ENCODE data around the gene ATP2A1.

DNA sequence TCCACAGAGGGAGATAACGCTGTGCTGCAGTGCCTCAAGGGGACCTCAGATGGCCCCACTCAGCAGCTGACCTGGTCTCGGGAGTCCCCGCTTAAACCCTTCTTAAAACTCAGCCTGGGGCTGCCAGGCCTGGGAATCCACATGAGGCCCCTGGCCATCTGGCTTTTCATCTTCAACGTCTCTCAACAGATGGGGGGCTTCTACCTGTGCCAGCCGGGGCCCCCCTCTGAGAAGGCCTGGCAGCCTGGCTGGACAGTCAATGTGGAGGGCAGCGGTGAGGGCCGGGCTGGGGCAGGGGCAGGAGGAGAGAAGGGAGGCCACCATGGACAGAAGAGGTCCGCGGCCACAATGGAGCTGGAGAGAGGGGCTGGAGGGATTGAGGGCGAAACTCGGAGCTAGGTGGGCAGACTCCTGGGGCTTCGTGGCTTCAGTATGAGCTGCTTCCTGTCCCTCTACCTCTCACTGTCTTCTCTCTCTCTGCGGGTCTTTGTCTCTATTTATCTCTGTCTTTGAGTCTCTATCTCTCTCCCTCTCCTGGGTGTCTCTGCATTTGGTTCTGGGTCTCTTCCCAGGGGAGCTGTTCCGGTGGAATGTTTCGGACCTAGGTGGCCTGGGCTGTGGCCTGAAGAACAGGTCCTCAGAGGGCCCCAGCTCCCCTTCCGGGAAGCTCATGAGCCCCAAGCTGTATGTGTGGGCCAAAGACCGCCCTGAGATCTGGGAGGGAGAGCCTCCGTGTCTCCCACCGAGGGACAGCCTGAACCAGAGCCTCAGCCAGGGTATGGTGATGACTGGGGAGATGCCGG lies 54.3 kb downstream of the ATP2A1 start:
- TF ChIP-seq, protein P1, sequence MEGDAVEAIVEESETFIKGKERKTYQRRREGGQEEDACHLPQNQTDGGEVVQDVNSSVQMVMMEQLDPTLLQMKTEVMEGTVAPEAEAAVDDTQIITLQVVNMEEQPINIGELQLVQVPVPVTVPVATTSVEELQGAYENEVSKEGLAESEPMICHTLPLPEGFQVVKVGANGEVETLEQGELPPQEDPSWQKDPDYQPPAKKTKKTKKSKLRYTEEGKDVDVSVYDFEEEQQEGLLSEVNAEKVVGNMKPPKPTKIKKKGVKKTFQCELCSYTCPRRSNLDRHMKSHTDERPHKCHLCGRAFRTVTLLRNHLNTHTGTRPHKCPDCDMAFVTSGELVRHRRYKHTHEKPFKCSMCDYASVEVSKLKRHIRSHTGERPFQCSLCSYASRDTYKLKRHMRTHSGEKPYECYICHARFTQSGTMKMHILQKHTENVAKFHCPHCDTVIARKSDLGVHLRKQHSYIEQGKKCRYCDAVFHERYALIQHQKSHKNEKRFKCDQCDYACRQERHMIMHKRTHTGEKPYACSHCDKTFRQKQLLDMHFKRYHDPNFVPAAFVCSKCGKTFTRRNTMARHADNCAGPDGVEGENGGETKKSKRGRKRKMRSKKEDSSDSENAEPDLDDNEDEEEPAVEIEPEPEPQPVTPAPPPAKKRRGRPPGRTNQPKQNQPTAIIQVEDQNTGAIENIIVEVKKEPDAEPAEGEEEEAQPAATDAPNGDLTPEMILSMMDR (IDR thresholded peaks at IDR 0.05; ENCODE audit: extremely low read depth in 1 of 2, insufficient read depth in 1 of 2, low read depth in 1 of 2, low read length in 2 of 2): no peak
- no peak for TF ChIP-seq GATA2 (IDR thresholded peaks at IDR 0.05; ENCODE audit: insufficient read depth, insufficient read length, low read depth, low read length)
- no peak for TF ChIP-seq JUN (IDR thresholded peaks at IDR 0.05; ENCODE audit: borderline replicate concordance, insufficient read depth, insufficient read length, low read depth)
- TF ChIP-seq POLR2AphosphoS5 (IDR thresholded peaks at IDR 0.05; ENCODE audit: insufficient read depth, low read depth, low read length): no peak
- no peak for TF ChIP-seq POLR2A (IDR thresholded peaks at IDR 0.05; ENCODE audit: low read depth, low read length)
- TF ChIP-seq EZH2 (IDR thresholded peaks at IDR 0.05; ENCODE audit: borderline replicate concordance, low read depth, low read length, severe bottlenecking): no peak
- TF ChIP-seq, protein P2, sequence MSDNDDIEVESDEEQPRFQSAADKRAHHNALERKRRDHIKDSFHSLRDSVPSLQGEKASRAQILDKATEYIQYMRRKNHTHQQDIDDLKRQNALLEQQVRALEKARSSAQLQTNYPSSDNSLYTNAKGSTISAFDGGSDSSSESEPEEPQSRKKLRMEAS (IDR thresholded peaks at IDR 0.05; ENCODE audit: insufficient read depth, insufficient read length): no peak
- no peak for TF ChIP-seq FOS (IDR thresholded peaks at IDR 0.05; ENCODE audit: borderline replicate concordance, insufficient read depth, low read length)
